ENCODE data around the gene SLC35F2. TPM values are rescaled to one million over a fixed set of nuclear protein-coding genes. Genes with fewer than 3 reads are reported as not detected.
A peak's percentile ranks its signal among the peaks of the same experiment; 100 is the strongest.
"Not testable (repeated sequence)": the region's sequence is repeated elsewhere in the genome, so short reads cannot be mapped to it uniquely, and the experiment has no call there.

The SLC35F2 gene
- total and polyA plus RNA-seq, 9 donors = 2.9 to 5.5 (median 4.1) TPM

DNA sequence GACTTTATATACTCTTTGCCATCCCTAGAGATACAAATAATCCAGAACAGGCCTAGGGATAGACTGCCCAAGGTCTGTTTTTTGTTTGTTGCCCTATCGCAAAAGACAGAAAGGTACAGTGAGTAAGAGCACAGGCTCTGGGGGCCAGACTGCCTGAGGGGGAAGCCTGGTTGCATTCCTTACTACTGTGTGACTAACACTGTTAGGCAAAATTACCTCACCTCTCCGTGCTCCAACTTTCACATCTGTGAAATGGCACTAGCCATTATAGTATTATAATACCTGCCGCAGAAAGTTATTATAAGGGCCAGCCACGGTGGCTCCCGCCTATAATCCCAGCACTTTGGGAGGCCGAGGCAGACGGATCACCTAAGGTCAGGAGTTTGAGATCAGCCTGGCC lies 14.5 kb downstream of the SLC35F2 start:
- no peaks in the 10 kb centered on the region for H3K27me3 ChIP-seq (ENCODE audit: control insufficient read depth, insufficient read depth, low read length)
- peaks cover 3% of the 10 kb centered on the region for H3K4me1 ChIP-seq (ENCODE audit: control insufficient read depth, insufficient read depth, low read length)
- no peaks in the 10 kb centered on the region for H3K9me3 ChIP-seq (replicated peaks; ENCODE audit: control insufficient read depth, low read depth, low read length)
- no peak for DNase-seq
- H3K4me3 ChIP-seq (ENCODE audit: low read length) = no peak overlapping the region
- no peak overlapping the region for H3K27ac ChIP-seq (ENCODE audit: low read length)
- no peaks in the 10 kb centered on the region for H3K36me3 ChIP-seq (ENCODE audit: control insufficient read depth, insufficient read depth, low read length)
- 83% methylated on average over 2 of the region's 7 CpGs for WGBS (ENCODE audit: insufficient coverage)

DNA sequence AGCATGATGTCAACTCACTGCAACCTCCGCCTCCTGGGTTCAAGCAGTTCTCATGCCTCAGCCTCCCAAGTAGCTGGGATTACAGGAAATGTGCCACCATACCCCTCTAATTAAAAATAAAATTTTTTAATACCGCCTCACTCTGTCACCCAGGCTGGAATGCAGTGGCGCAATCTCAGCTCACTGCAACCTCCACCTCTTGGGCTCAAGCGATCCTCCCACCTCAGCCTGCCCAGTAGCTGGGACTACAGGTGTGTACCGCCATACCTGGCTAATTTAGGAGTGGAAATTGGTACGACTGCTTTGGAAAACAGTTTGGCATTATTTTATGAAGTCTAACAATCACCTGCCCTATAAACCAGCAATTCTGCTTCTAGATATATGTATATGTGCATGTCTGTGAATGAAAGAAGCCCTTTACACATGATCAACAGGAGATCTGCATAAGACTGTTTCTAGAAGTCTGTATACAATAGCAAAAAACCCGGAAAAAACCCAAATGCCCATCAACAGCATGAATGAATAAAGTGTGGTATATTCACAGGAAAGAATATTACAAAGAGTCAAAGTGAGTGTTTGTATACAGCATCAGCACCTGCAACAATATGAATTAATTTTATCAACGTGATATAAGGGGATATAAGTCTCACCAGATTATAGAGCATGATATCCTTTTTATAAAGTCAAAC lies 16.0 kb downstream of the SLC35F2 start:
- H3K36me3 ChIP-seq (ENCODE audit: control insufficient read depth, insufficient read depth, low read length) = no peaks in the 10 kb centered on the region

DNA sequence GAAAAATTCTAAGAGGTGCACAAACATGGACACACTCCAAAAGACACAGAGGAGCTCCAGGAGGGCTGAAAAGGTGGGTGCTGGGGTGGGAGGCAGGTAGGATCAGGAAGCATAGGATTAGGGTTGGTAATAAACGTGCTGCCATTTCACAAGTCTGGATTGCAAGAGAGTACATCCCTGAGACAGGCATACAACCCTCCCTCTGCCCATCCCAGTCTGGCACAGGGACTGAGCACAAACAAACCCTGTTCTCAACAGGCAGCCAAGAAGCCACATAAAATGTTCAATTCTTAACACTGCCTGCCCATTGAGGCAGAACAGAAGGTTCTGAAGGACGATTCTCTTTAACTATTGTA lies 18.5 kb downstream of the SLC35F2 start:
- Histone ChIP-seq H3K9me3 (replicated peaks; ENCODE audit: control insufficient read depth, low read depth, low read length) (no peaks in the 10 kb centered on the region), H3K36me3 (ENCODE audit: control insufficient read depth, insufficient read depth, low read length) (no peaks in the 10 kb centered on the region), H3K27ac (ENCODE audit: low read length) (peak overlapping the region; percentile 29), H3K4me3 (ENCODE audit: low read length) (no peak overlapping the region), H3K4me1 (ENCODE audit: control insufficient read depth, insufficient read depth, low read length) (peaks cover 3% of the 10 kb centered on the region), H3K27me3 (ENCODE audit: control insufficient read depth, insufficient read depth, low read length) (no peaks in the 10 kb centered on the region)
- DNase-seq = no peak
- WGBS (ENCODE audit: insufficient coverage) = no CpG with 5 or more reads among the region's 2 CpGs

More for the DNA sequence above, 16.0 kb downstream of the SLC35F2 start:
- DNase-seq = no peak
- Histone ChIP-seq H3K9me3 (replicated peaks; ENCODE audit: control insufficient read depth, low read depth, low read length) (no peaks in the 10 kb centered on the region), H3K27ac (ENCODE audit: low read length) (no peak overlapping the region), H3K27me3 (ENCODE audit: control insufficient read depth, insufficient read depth, low read length) (no peaks in the 10 kb centered on the region), H3K4me3 (ENCODE audit: low read length) (no peak overlapping the region), H3K4me1 (ENCODE audit: control insufficient read depth, insufficient read depth, low read length) (peaks cover 3% of the 10 kb centered on the region)
- WGBS (ENCODE audit: insufficient coverage) = 89% methylated on average over 1 of the region's 8 CpGs

DNA sequence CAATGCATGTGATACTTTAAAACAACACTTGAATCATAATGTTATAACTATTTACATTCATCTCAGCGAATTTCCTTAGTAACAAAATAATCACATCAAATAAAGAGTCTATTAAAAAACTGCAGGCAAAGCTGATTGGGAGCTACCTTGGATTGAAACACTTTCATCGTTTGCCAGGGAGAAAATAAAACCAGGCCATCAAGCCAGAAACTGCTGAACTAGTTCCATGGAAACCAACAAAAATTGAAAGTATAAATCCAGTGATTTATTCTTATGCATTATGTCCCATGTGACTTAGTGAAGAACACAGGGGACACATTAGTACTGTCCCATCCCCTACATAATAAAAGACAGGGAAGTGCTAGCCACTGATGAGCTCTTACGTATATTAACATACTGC lies 21.7 kb downstream of the SLC35F2 start:
- Histone ChIP-seq H3K4me3 (ENCODE audit: low read length) (no peak overlapping the region), H3K4me1 (ENCODE audit: control insufficient read depth, insufficient read depth, low read length) (peaks cover 3% of the 10 kb centered on the region), H3K9me3 (replicated peaks; ENCODE audit: control insufficient read depth, low read depth, low read length) (no peaks in the 10 kb centered on the region), H3K36me3 (ENCODE audit: control insufficient read depth, insufficient read depth, low read length) (no peaks in the 10 kb centered on the region), H3K27me3 (ENCODE audit: control insufficient read depth, insufficient read depth, low read length) (no peaks in the 10 kb centered on the region), H3K27ac (ENCODE audit: low read length) (no peak overlapping the region)
- DNase-seq = peak; percentile 22
- no CpG with 5 or more reads among the region's 3 CpGs for WGBS (ENCODE audit: insufficient coverage)

DNA sequence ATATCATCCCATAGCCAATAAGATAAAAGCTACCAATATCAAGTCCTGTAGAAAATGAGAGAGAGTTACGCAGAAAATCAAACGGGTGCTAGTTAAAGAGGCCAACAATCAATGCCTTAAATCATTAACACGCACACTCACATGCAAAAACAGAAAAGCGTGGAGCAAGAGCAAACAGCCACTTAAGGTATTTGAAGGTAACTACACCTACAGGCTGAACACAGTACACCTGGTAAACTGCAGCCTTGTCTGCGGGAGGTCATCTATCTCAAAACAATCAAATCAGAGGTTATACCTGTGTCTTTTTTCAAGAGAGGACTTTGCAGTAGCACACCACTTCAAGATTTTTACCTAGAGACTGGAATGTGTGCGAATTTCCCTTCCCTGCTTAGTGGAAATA lies 23.6 kb downstream of the SLC35F2 start:
- Histone ChIP-seq H3K4me1 (ENCODE audit: control insufficient read depth, insufficient read depth, low read length) (peaks cover under 1% of the 10 kb centered on the region), H3K27ac (ENCODE audit: low read length) (no peak overlapping the region), H3K9me3 (replicated peaks; ENCODE audit: control insufficient read depth, low read depth, low read length) (no peaks in the 10 kb centered on the region), H3K4me3 (ENCODE audit: low read length) (no peak overlapping the region), H3K27me3 (ENCODE audit: control insufficient read depth, insufficient read depth, low read length) (no peaks in the 10 kb centered on the region), H3K36me3 (ENCODE audit: control insufficient read depth, insufficient read depth, low read length) (no peaks in the 10 kb centered on the region)
- no peak for DNase-seq
- 66% methylated on average over 4 of the region's 6 CpGs for WGBS (ENCODE audit: insufficient coverage)

DNA sequence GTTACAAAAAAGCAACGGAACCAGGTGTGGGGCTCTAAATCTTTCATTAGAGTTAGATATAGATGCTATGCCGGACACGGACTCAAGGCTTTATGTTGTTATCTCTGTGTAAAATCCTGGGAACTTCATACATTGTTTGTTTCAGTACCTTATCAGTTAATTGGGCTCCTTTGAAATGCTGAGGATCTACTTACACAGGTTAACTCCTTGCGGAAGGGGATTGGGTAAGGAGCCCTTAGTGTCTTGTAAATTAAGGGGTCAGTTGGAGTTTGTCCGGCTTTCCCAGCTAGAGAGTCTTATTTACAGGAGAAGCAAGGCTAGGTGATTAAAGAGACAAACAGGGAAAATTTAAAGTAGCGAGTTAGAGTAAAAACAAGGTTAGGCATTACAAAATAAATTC lies 24.7 kb downstream of the SLC35F2 start:
- not testable (repeated sequence) for H3K4me1 ChIP-seq (ENCODE audit: control insufficient read depth, insufficient read depth, low read length); H3K4me3 ChIP-seq (ENCODE audit: low read length); DNase-seq; H3K27ac ChIP-seq (ENCODE audit: low read length); H3K36me3 ChIP-seq (ENCODE audit: control insufficient read depth, insufficient read depth, low read length); H3K9me3 ChIP-seq (replicated peaks; ENCODE audit: control insufficient read depth, low read depth, low read length); H3K27me3 ChIP-seq (ENCODE audit: control insufficient read depth, insufficient read depth, low read length)
- WGBS (ENCODE audit: insufficient coverage) = 80% methylated on average over 1 of the region's 6 CpGs

DNA sequence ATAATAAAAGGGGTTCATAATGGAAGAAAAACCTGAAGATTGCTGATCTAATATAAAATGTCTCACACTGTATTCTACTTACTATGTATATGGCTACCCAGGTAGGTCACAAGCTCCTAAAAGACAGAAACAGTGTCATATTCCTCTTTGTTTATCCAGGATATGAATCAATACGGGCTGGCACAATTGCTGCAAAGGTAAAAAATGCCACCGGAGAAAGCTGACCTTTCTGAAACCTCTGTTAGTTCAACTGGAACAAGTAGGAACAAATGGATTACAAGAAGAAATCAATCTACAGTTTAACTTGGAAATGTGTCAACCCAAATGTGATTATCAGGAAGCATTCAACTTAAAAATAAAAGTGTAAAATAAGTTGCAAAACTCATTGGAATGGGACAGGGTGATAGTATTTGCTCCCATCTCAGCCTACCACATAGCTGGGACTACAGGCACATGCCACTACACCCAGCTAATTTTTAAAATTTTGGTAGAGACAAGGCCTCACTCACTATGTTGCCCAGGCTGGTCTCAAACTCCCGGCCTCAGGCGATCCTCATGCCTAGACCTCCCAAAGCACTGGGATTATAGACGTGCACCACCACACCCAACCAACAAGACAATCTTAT lies 27.6 kb downstream of the SLC35F2 start:
- H3K27me3 ChIP-seq (ENCODE audit: control insufficient read depth, insufficient read depth, low read length) = no peaks in the 10 kb centered on the region
- no peaks in the 10 kb centered on the region for H3K9me3 ChIP-seq (replicated peaks; ENCODE audit: control insufficient read depth, low read depth, low read length)
- H3K4me3 ChIP-seq (ENCODE audit: low read length) = no peak overlapping the region
- H3K36me3 ChIP-seq (ENCODE audit: control insufficient read depth, insufficient read depth, low read length) = no peaks in the 10 kb centered on the region
- no peak for DNase-seq
- no CpG with 5 or more reads among the region's 5 CpGs for WGBS (ENCODE audit: insufficient coverage)
- H3K27ac ChIP-seq (ENCODE audit: low read length) = no peak overlapping the region
- no peaks in the 10 kb centered on the region for H3K4me1 ChIP-seq (ENCODE audit: control insufficient read depth, insufficient read depth, low read length)

DNA sequence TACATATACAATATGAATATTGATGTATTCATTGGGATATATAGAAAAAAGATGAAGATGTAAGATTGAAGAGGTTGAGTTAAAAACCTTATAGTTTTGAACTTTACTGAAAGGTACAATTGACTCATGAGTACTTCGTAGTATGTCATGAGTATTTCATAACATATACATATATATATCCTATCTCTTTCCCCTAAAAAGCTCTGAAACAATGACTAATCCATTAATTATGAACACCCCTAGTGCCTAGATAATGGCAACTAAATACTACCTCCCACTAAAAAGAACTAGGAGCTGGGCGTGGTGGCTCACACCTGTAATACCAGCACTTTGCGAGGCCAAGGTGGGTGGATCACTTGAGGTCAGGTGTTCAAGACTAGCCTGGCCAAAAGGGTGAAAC lies 31.5 kb downstream of the SLC35F2 start:
- DNase-seq = no peak
- Histone ChIP-seq H3K27ac (ENCODE audit: low read length) (no peak overlapping the region), H3K4me3 (ENCODE audit: low read length) (no peak overlapping the region), H3K4me1 (ENCODE audit: control insufficient read depth, insufficient read depth, low read length) (no peaks in the 10 kb centered on the region), H3K27me3 (ENCODE audit: control insufficient read depth, insufficient read depth, low read length) (no peaks in the 10 kb centered on the region), H3K9me3 (replicated peaks; ENCODE audit: control insufficient read depth, low read depth, low read length) (no peaks in the 10 kb centered on the region), H3K36me3 (ENCODE audit: control insufficient read depth, insufficient read depth, low read length) (no peaks in the 10 kb centered on the region)
- WGBS (ENCODE audit: insufficient coverage) = no CpG with 5 or more reads among the region's 3 CpGs

DNA sequence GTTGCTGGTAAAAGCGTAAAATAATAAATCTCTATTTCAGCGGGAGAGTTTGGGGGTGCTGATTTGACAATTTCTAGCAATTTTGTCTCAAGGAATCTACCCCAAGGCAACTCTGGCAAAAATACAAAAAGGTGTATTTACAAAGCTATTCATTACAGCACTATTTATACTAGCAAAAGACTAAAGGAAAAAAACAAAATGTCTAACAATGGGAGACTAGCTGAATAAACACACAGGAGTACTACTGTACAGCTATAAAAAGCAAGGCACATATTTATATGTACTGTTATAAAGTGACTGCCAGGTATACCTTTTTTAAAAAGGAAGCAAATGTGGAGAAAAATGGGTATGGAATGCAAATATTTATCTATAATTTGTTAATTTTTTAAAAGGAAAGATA lies 32.7 kb downstream of the SLC35F2 start:
- no peaks in the 10 kb centered on the region for H3K4me1 ChIP-seq (ENCODE audit: control insufficient read depth, insufficient read depth, low read length)
- WGBS (ENCODE audit: insufficient coverage) = no CpG with 5 or more reads among the region's 2 CpGs
- H3K27me3 ChIP-seq (ENCODE audit: control insufficient read depth, insufficient read depth, low read length) = no peaks in the 10 kb centered on the region

DNA sequence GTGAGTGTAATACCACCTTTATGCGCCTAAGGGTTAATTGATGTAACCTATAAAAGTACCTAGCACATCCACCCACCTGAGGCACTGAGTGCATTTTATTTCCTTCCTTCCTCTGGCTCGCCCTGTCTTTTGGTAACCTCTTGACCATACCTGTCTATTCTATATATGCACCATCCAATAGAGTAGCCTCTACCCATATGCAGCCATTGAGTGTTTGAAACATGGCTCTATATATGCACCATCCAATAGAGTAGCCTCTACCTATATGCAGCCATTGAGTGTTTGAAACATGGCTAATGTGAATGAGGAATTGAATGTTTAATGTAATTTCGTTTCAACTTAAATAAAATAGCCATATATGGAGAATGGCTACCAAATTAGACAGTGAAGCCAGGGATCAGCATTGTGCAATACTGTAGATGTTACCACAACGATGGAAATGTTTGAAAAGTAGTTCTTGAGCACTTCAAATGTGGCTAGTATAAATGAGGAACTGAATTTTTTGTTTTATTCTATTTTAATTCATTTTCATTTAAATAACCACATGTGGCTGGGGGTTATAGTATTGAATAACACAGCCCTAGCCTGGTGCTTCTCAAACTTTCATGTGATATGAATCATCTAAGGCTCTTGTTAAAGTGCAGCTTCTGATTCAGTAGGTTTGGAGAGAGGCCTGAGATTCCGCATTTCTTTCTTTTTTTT lies 33.8 kb downstream of the SLC35F2 start:
- DNase-seq = no peak
- H3K36me3 ChIP-seq (ENCODE audit: control insufficient read depth, insufficient read depth, low read length) = no peaks in the 10 kb centered on the region
- no peaks in the 10 kb centered on the region for H3K27me3 ChIP-seq (ENCODE audit: control insufficient read depth, insufficient read depth, low read length)
- no peak overlapping the region for H3K27ac ChIP-seq (ENCODE audit: low read length)
- 43% methylated on average over 1 of the region's 5 CpGs for WGBS (ENCODE audit: insufficient coverage)
- no peaks in the 10 kb centered on the region for H3K4me1 ChIP-seq (ENCODE audit: control insufficient read depth, insufficient read depth, low read length)
- no peaks in the 10 kb centered on the region for H3K9me3 ChIP-seq (replicated peaks; ENCODE audit: control insufficient read depth, low read depth, low read length)
- H3K4me3 ChIP-seq (ENCODE audit: low read length) = no peak overlapping the region

More for the DNA sequence above, 32.7 kb downstream of the SLC35F2 start:
- DNase-seq = no peak
- Histone ChIP-seq H3K4me3 (ENCODE audit: low read length) (no peak overlapping the region), H3K36me3 (ENCODE audit: control insufficient read depth, insufficient read depth, low read length) (no peaks in the 10 kb centered on the region), H3K27ac (ENCODE audit: low read length) (no peak overlapping the region), H3K9me3 (replicated peaks; ENCODE audit: control insufficient read depth, low read depth, low read length) (no peaks in the 10 kb centered on the region)
